ENCODE measurements around the gene IGFBP3.

GRCh38 chr7:45881280-45881758, 39.8 kb downstream of the IGFBP3 start:
- TF ChIP-seq, protein P1, sequence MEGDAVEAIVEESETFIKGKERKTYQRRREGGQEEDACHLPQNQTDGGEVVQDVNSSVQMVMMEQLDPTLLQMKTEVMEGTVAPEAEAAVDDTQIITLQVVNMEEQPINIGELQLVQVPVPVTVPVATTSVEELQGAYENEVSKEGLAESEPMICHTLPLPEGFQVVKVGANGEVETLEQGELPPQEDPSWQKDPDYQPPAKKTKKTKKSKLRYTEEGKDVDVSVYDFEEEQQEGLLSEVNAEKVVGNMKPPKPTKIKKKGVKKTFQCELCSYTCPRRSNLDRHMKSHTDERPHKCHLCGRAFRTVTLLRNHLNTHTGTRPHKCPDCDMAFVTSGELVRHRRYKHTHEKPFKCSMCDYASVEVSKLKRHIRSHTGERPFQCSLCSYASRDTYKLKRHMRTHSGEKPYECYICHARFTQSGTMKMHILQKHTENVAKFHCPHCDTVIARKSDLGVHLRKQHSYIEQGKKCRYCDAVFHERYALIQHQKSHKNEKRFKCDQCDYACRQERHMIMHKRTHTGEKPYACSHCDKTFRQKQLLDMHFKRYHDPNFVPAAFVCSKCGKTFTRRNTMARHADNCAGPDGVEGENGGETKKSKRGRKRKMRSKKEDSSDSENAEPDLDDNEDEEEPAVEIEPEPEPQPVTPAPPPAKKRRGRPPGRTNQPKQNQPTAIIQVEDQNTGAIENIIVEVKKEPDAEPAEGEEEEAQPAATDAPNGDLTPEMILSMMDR (IDR thresholded peaks at IDR 0.05; ENCODE audit: poor library complexity, severe bottlenecking), result no peak
- TF ChIP-seq RAD21 (conservative IDR thresholded peaks at IDR 0.05), result no peak
